RWPE2 (cell line): ENCODE results near the gene MBNL3.

Experiments
- ATAC-seq: fragments of 200-7000 bp; cut with Tn5 transposase; 3 replicates; pipeline ENCODE4 v1.9.1; 2021; ENCODE audit warnings: low read depth
- DNase-seq: peaks from one replicate; pipeline ENCODE4 v3.0.0-alpha.2; 2020; ENCODE audit warnings: low spot score
- H3K27ac ChIP-seq: fragments of 450-650 bp; 2 replicates; pipeline ENCODE4 v1.5.1; 2017; ENCODE audit warnings: mild to moderate bottlenecking; ENCODE audit not compliant: poor library complexity, severe bottlenecking
- H3K27me3 ChIP-seq: fragments of 250-450 bp; sonication (Bioruptor Pico); 2 replicates; pipeline ENCODE4 v1.5.1; 2021; ENCODE audit warnings: mild to moderate bottlenecking, moderate library complexity; ENCODE audit not compliant: insufficient read depth, poor library complexity, severe bottlenecking
- H3K36me3 ChIP-seq: fragments of 250-450 bp; sonication (Bioruptor Pico); 2 replicates; pipeline ENCODE4 v1.5.1; 2020; ENCODE audit warnings: low read depth, mild to moderate bottlenecking, moderate library complexity
- H3K4me1 ChIP-seq: fragments of 250-450 bp; sonication (Bioruptor Pico); 2 replicates; pipeline ENCODE4 v1.5.1; 2021; ENCODE audit warnings: mild to moderate bottlenecking, moderate library complexity; ENCODE audit not compliant: insufficient read depth, poor library complexity, severe bottlenecking
- H3K4me3 ChIP-seq: fragments of 250-450 bp; sonication (Bioruptor Pico); 2 replicates; pipeline ENCODE4 v1.5.1; 2021; ENCODE audit warnings: mild to moderate bottlenecking, moderate library complexity; ENCODE audit not compliant: severe bottlenecking
- H3K9me3 ChIP-seq: fragments of 250-450 bp; sonication (Bioruptor Pico); 2 replicates; pipeline ENCODE4 v1.5.1; 2021; ENCODE audit warnings: mild to moderate bottlenecking, moderate library complexity; ENCODE audit not compliant: severe bottlenecking
- CTCF ChIP-seq: fragments of 450-650 bp; IDR thresholded peaks from one replicate; pipeline ENCODE4 v1.5.1; 2017; ENCODE audit warnings: mild to moderate bottlenecking, moderate library complexity; ENCODE audit not compliant: poor library complexity, severe bottlenecking

The MBNL3 gene

GRCh38 chrX:132442691-132443090 lies 46.1 kb downstream of the MBNL3 start:
- no peak overlapping the region for H3K27ac ChIP-seq
- no peak overlapping the region for H3K4me3 ChIP-seq
- ATAC-seq (no peak), DNase-seq (no peak)
- TF ChIP-seq CTCF = no peak
- no peaks in the 10 kb centered on the region for H3K36me3 ChIP-seq
- no peaks in the 10 kb centered on the region for H3K27me3 ChIP-seq
- H3K9me3 ChIP-seq = no peaks in the 10 kb centered on the region
- H3K4me1 ChIP-seq = no peaks in the 10 kb centered on the region

- TF ChIP-seq CTCF = no peak
- DNase-seq = no peak
- Histone ChIP-seq H3K4me3 (no peak overlapping the region), H3K27me3 (no peaks in the 10 kb centered on the region), H3K27ac (no peak overlapping the region), H3K36me3 (no peaks in the 10 kb centered on the region), H3K9me3 (no peaks in the 10 kb centered on the region), H3K4me1 (no peaks in the 10 kb centered on the region)
- no peak for ATAC-seq
Observed at GRCh38 chrX:132435222-132435621, 53.6 kb downstream of the MBNL3 start.

- DNase-seq (no peak), ATAC-seq (no peak)
- no peak for TF ChIP-seq CTCF
- H3K4me1 ChIP-seq = no peaks in the 10 kb centered on the region
- H3K27me3 ChIP-seq = no peaks in the 10 kb centered on the region
- no peaks in the 10 kb centered on the region for H3K36me3 ChIP-seq
- H3K9me3 ChIP-seq = no peaks in the 10 kb centered on the region
- no peak overlapping the region for H3K27ac ChIP-seq
- H3K4me3 ChIP-seq = no peak overlapping the region
Observed at GRCh38 chrX:132433551-132433950, 55.3 kb downstream of the MBNL3 start.

DNA sequence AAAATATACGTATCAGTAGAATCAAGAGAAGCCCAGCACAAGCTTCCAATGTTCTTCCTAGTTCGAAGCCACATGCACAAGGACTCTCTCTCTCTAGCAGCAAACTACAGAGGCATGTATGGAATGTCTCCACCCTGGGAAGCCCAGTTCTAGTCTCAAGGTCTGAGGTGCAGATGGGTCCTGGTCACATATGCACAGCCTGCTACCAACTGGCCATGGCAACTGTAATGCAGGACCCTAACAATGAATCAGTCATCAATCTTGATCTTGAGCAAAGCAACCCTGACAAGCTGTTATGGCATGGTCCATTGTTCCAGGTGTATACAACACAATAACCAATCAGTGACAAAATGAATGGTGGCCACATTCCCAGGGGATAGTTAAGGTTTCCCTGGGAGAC lies 55.8 kb downstream of the MBNL3 start:
- Histone ChIP-seq H3K27me3 (no peaks in the 10 kb centered on the region), H3K9me3 (no peaks in the 10 kb centered on the region), H3K4me1 (no peaks in the 10 kb centered on the region), H3K27ac (no peak overlapping the region), H3K4me3 (no peak overlapping the region), H3K36me3 (no peaks in the 10 kb centered on the region)
- ATAC-seq (no peak), DNase-seq (no peak)
- TF ChIP-seq CTCF = no peak

DNA sequence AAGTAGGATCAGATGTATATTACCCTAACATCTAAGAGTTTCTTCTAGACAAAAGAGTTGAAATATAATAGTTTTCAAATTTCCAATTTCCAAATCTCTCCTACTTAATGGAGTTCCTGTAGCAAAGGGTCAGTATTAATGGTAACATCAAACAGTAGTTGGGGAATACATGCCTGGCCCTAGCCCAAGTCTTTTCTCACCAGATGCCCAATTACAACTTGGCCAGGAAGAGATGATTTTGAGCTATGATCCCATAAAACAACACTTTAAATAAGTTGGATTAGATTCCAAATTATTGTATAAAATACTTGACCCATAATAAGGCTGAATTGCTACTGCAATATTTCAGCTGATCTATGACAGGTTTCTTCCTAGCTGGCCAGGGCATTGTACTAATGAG lies 59.9 kb downstream of the MBNL3 start:
- no peak overlapping the region for H3K27ac ChIP-seq

More for the DNA sequence above, 59.9 kb downstream of the MBNL3 start:
- ATAC-seq = no peak
- Histone ChIP-seq H3K27me3 (no peaks in the 10 kb centered on the region), H3K4me1 (no peaks in the 10 kb centered on the region), H3K4me3 (no peak overlapping the region), H3K9me3 (no peaks in the 10 kb centered on the region), H3K36me3 (no peaks in the 10 kb centered on the region)
- DNase-seq = no peak
- TF ChIP-seq CTCF = no peak
